ENCODE data around the gene PPP2R5B. TPM values are rescaled to one million over a fixed set of nuclear protein-coding genes. Genes with fewer than 3 reads are reported as not detected.

PPP2R5B gene
- total and polyA plus RNA-seq, 2 experiments from 2014 or later = 26.2 to 30.7 TPM

GRCh38 chr11:64960719-64961118 is 36.2 kb downstream of the PPP2R5B start:
- no peaks in the 10 kb centered on the region for H3K4me1 ChIP-seq (ENCODE audit: low read depth)
- H3K27ac ChIP-seq = no peak overlapping the region
- no peak overlapping the region for H3K4me3 ChIP-seq
- no peaks in the 10 kb centered on the region for H3K9me3 ChIP-seq (ENCODE audit: low read depth)
- peak in 1 of 2 donors; percentile 20 for DNase-seq (ENCODE audit: low read depth in 1 of 2, low spot score in 1 of 2)
- no peak for TF ChIP-seq CTCF (IDR thresholded peaks at IDR 0.05; ENCODE audit: low read depth, low read length)
- H3K27me3 ChIP-seq = no peaks in the 10 kb centered on the region
- no peaks in the 10 kb centered on the region for H3K36me3 ChIP-seq

- Histone ChIP-seq H3K9me3 (ENCODE audit: low read depth) (no peaks in the 10 kb centered on the region), H3K4me3 (no peak overlapping the region), H3K27ac (no peak overlapping the region), H3K27me3 (no peaks in the 10 kb centered on the region), H3K4me1 (ENCODE audit: low read depth) (no peaks in the 10 kb centered on the region), H3K36me3 (no peaks in the 10 kb centered on the region)
- no peak for TF ChIP-seq CTCF (IDR thresholded peaks at IDR 0.05; ENCODE audit: low read depth, low read length)
- no peak for DNase-seq (ENCODE audit: low read depth in 1 of 2, low spot score in 1 of 2)
Observed at GRCh38 chr11:64963072-64963631, 38.7 kb downstream of the PPP2R5B start.

- no peaks in the 10 kb centered on the region for H3K9me3 ChIP-seq (ENCODE audit: low read depth)
- DNase-seq (ENCODE audit: low read depth in 1 of 2, low spot score in 1 of 2) = no peak
- H3K36me3 ChIP-seq = no peaks in the 10 kb centered on the region
- H3K27ac ChIP-seq = no peak overlapping the region
- no peak overlapping the region for H3K4me3 ChIP-seq
- H3K4me1 ChIP-seq (ENCODE audit: low read depth) = no peaks in the 10 kb centered on the region
- TF ChIP-seq CTCF (IDR thresholded peaks at IDR 0.05; ENCODE audit: low read depth, low read length) = no peak
- no peaks in the 10 kb centered on the region for H3K27me3 ChIP-seq
Observed at GRCh38 chr11:64967375-64967774, 42.9 kb downstream of the PPP2R5B start.

GRCh38 chr11:64969209-64969608 is 44.7 kb downstream of the PPP2R5B start:
- peak in 1 of 2 donors; percentile 11 for DNase-seq (ENCODE audit: low read depth in 1 of 2, low spot score in 1 of 2)
- no peaks in the 10 kb centered on the region for H3K9me3 ChIP-seq (ENCODE audit: low read depth)
- H3K36me3 ChIP-seq = no peaks in the 10 kb centered on the region
- no peaks in the 10 kb centered on the region for H3K4me1 ChIP-seq (ENCODE audit: low read depth)
- H3K4me3 ChIP-seq = no peak overlapping the region
- H3K27ac ChIP-seq = no peak overlapping the region
- no peak for TF ChIP-seq CTCF (IDR thresholded peaks at IDR 0.05; ENCODE audit: low read depth, low read length)
- no peaks in the 10 kb centered on the region for H3K27me3 ChIP-seq

GRCh38 chr11:64970731-64971151 is 46.3 kb downstream of the PPP2R5B start:
- H3K9me3 ChIP-seq (ENCODE audit: low read depth) = no peaks in the 10 kb centered on the region
- no peaks in the 10 kb centered on the region for H3K4me1 ChIP-seq (ENCODE audit: low read depth)
- no peaks in the 10 kb centered on the region for H3K27me3 ChIP-seq
- no peak overlapping the region for H3K4me3 ChIP-seq
- no peak for DNase-seq (ENCODE audit: low read depth in 1 of 2, low spot score in 1 of 2)
- no peak for TF ChIP-seq CTCF (IDR thresholded peaks at IDR 0.05; ENCODE audit: low read depth, low read length)
- H3K27ac ChIP-seq = no peak overlapping the region
- no peaks in the 10 kb centered on the region for H3K36me3 ChIP-seq
